Breast epithelium (tissue), 4 donors: Measurements from ENCODE around the gene MRTFA. TPM values are rescaled to one million over a fixed set of nuclear protein-coding genes. Genes with fewer than 3 reads are reported as not detected.
"Not testable (repeated sequence)": the region's sequence is repeated elsewhere in the genome, so short reads cannot be mapped to it uniquely, and the experiment has no call there.

Source experiments
- DNase-seq, 2 donors: peaks; one replicate each; pipeline ENCODE4 v3.0.0-alpha.2; 2019; ENCODE audit warnings: low spot score in 2 of 2
- H3K27ac ChIP-seq, 2 donors: fragments of 200-600 bp; sonication (generic) in 1 of 2; one replicate each; pipeline ENCODE4 v1.5.1; 2016 to 2019; ENCODE audit warnings: mild to moderate bottlenecking in 1 of 2
- H3K27me3 ChIP-seq, 2 donors: fragments of 200-600 bp; sonication (generic) in 1 of 2; one replicate each; pipeline versions ENCODE4 v1.5.1 to v1.6.0; 2017 to 2019; ENCODE audit warnings: control low read depth in 1 of 2, mild to moderate bottlenecking in 1 of 2
- H3K36me3 ChIP-seq: fragments of 200-600 bp; one replicate; pipeline ENCODE4 v1.5.1; 2019
- H3K4me1 ChIP-seq, 2 donors: fragments of 200-600 bp; sonication (generic); one replicate each; pipeline ENCODE4 v1.5.1; 2016 to 2019; ENCODE audit warnings: control low read depth in 1 of 2
- H3K4me3 ChIP-seq, 3 donors: fragments of 200-600 bp; sonication (generic); 1 replicate in 2 of 3; 2 replicates in 1 of 3; pipeline ENCODE4 v1.5.1; 2016 to 2019; ENCODE audit warnings: mild to moderate bottlenecking in 3 of 3, moderate library complexity in 2 of 3
- H3K9me3 ChIP-seq, 2 donors: fragments of 200-600 bp; sonication (generic) in 1 of 2; one replicate each; pipeline ENCODE4 v1.5.1; 2016 to 2019; ENCODE audit warnings: control low read depth in 1 of 2
- CTCF ChIP-seq, 3 donors: fragments of 450-650 bp; IDR thresholded peaks; one replicate each; pipeline ENCODE4 v1.5.1; 2016 to 2017; ENCODE audit warnings: antibody characterized with exemption in 3 of 3, mild to moderate bottlenecking in 3 of 3, moderate library complexity in 3 of 3
- POLR2A ChIP-seq: fragments of 450-650 bp; IDR thresholded peaks from one replicate; pipeline ENCODE4 v1.6.1; 2016; ENCODE audit warnings: antibody characterized with exemption, mild to moderate bottlenecking, moderate library complexity
- POLR2AphosphoS5 ChIP-seq, 3 donors: sonication (generic); formaldehyde crosslinking; IDR thresholded peaks; one replicate each; pipeline ENCODE4 v1.6.1; 2017; ENCODE audit warnings: antibody characterized with exemption in 3 of 3
- intact Hi-C: fragments of 100-400 bp; cut with DNase I; formaldehyde crosslinking; loops from one replicate; pipeline ENCODE4 v1.15.1; 2023; ENCODE audit warnings: low total_unique reads
- total RNA-seq, 3 donors: library from RNA; depleted of rRNA; stranded (reverse); fragments of >200 nt; gene quantifications; one replicate each; pipeline ENCODE4 v1.1.0, GENCODE V29; 2016

Gene MRTFA
- total RNA-seq, 3 donors from 2014 or later: 47.0 to 69.2 (median 65.7) TPM

GRCh38 chr22:40560551-40560950 is 76.0 kb downstream of the MRTFA start:
- H3K36me3 ChIP-seq: no peaks in the 10 kb centered on the region
- intact Hi-C loops: no loop called here
- H3K4me3 ChIP-seq: no peak overlapping the region
- no peak for DNase-seq
- H3K9me3 ChIP-seq: no peaks in the 10 kb centered on the region
- H3K27ac ChIP-seq: no peak overlapping the region
- no peaks in the 10 kb centered on the region for H3K4me1 ChIP-seq
- no peak for TF ChIP-seq POLR2AphosphoS5 (IDR thresholded peaks at IDR 0.05)
- no peak for TF ChIP-seq POLR2A
- no peak for TF ChIP-seq CTCF (IDR thresholded peaks at IDR 0.05)
- H3K27me3 ChIP-seq: no peaks in the 10 kb centered on the region

GRCh38 chr22:40557972-40558371 is 78.5 kb downstream of the MRTFA start:
- no peaks in the 10 kb centered on the region for H3K36me3 ChIP-seq
- intact Hi-C loops: no loop called here
- no peak overlapping the region for H3K27ac ChIP-seq
- no peaks in the 10 kb centered on the region for H3K9me3 ChIP-seq
- no peaks in the 10 kb centered on the region for H3K27me3 ChIP-seq
- no peak for DNase-seq
- TF ChIP-seq POLR2AphosphoS5 (IDR thresholded peaks at IDR 0.05): no peak
- TF ChIP-seq CTCF (IDR thresholded peaks at IDR 0.05): no peak
- no peak for TF ChIP-seq POLR2A
- no peaks in the 10 kb centered on the region for H3K4me1 ChIP-seq
- no peak overlapping the region for H3K4me3 ChIP-seq

GRCh38 chr22:40556641-40557040 is 79.9 kb downstream of the MRTFA start:
- Histone ChIP-seq H3K36me3 (no peaks in the 10 kb centered on the region), H3K27me3 (no peaks in the 10 kb centered on the region), H3K4me3 (no peak overlapping the region), H3K27ac (no peak overlapping the region), H3K9me3 (no peaks in the 10 kb centered on the region), H3K4me1 (no peaks in the 10 kb centered on the region)
- intact Hi-C loops: no loop called here
- TF ChIP-seq CTCF (IDR thresholded peaks at IDR 0.05): no peak
- no peak for TF ChIP-seq POLR2A
- no peak for TF ChIP-seq POLR2AphosphoS5 (IDR thresholded peaks at IDR 0.05)
- DNase-seq: no peak

- intact Hi-C loops, H3K27me3 ChIP-seq, DNase-seq, H3K36me3 ChIP-seq, H3K4me3 ChIP-seq, H3K9me3 ChIP-seq, H3K27ac ChIP-seq, H3K4me1 ChIP-seq: not testable (repeated sequence)
Observed at GRCh38 chr22:40554023-40554422, 82.5 kb downstream of the MRTFA start.

- H3K4me1 ChIP-seq: no peaks in the 10 kb centered on the region
- DNase-seq: no peak
- no peak overlapping the region for H3K27ac ChIP-seq
- intact Hi-C loops: no loop called here
- no peaks in the 10 kb centered on the region for H3K36me3 ChIP-seq
- H3K4me3 ChIP-seq: no peak overlapping the region
- no peaks in the 10 kb centered on the region for H3K9me3 ChIP-seq
- no peak for TF ChIP-seq POLR2A
- H3K27me3 ChIP-seq: no peaks in the 10 kb centered on the region
Observed at GRCh38 chr22:40553014-40553554, 83.4 kb downstream of the MRTFA start.

GRCh38 chr22:40552070-40552469 is 84.4 kb downstream of the MRTFA start:
- no peak for DNase-seq
- Histone ChIP-seq H3K36me3 (no peaks in the 10 kb centered on the region), H3K27ac (no peak overlapping the region), H3K4me1 (no peaks in the 10 kb centered on the region), H3K9me3 (no peaks in the 10 kb centered on the region), H3K27me3 (no peaks in the 10 kb centered on the region), H3K4me3 (no peak overlapping the region)
- no peak for TF ChIP-seq POLR2AphosphoS5 (IDR thresholded peaks at IDR 0.05)
- no peak for TF ChIP-seq CTCF (IDR thresholded peaks at IDR 0.05)
- TF ChIP-seq POLR2A: no peak
- intact Hi-C loops: no loop called here
